Stimulated activated CD8-positive, alpha-beta memory T cell treated with anti-CD3 and anti-CD28 coated beads, Interleukin-12 subunit alpha, Interleukin-12 subunit beta, amount 100 ng/mL, for 4 hours (primary cell): Measurements from ENCODE around the gene REST.
A peak's percentile ranks its signal among the peaks of the same experiment; 100 is the strongest.
"Not testable (repeated sequence)": the region's sequence is repeated elsewhere in the genome, so short reads cannot be mapped to it uniquely, and the experiment has no call there.

Experiments
- DNase-seq: peaks from one replicate; pipeline ENCODE4 v3.0.0-alpha.2; 2020; ENCODE audit warnings: low read depth

The REST gene

GRCh38 chr4:56908206-56909085, 746 bp downstream of the REST start:
- peak; percentile 69 for DNase-seq

GRCh38 chr4:56909086-56909894, 1.6 kb downstream of the REST start:
- no peak for DNase-seq

- no peak for DNase-seq
Observed at GRCh38 chr4:56910172-56910967, 2.7 kb downstream of the REST start.

GRCh38 chr4:56914336-56914735, 6.6 kb downstream of the REST start:
- no peak for DNase-seq

- DNase-seq, result not testable (repeated sequence)
Observed at GRCh38 chr4:56914977-56915376, 7.3 kb downstream of the REST start.

GRCh38 chr4:56927196-56927595, 19.5 kb downstream of the REST start:
- no peak for DNase-seq

GRCh38 chr4:56930638-56931037, 22.9 kb downstream of the REST start:
- no peak for DNase-seq

GRCh38 chr4:56931924-56932323, 24.2 kb downstream of the REST start:
- DNase-seq, result no peak

- DNase-seq, result no peak
Observed at GRCh38 chr4:56937262-56937661, 29.6 kb downstream of the REST start.

- DNase-seq, result not testable (repeated sequence)
Observed at GRCh38 chr4:56939826-56940225, 32.1 kb downstream of the REST start.

- no peak for DNase-seq
Observed at GRCh38 chr4:56940403-56940802, 32.7 kb downstream of the REST start.

GRCh38 chr4:56940971-56941370, 33.3 kb downstream of the REST start:
- no peak for DNase-seq

- DNase-seq, result no peak
Observed at GRCh38 chr4:56941403-56941802, 33.7 kb downstream of the REST start.

- DNase-seq, result no peak
Observed at GRCh38 chr4:56953680-56954520, 46.2 kb downstream of the REST start.

GRCh38 chr4:56958111-56958517, 50.4 kb downstream of the REST start:
- no peak for DNase-seq

- DNase-seq, result no peak
Observed at GRCh38 chr4:56959100-56959499, 51.4 kb downstream of the REST start.

GRCh38 chr4:56961107-56961500, 53.4 kb downstream of the REST start:
- DNase-seq, result no peak

- no peak for DNase-seq
Observed at GRCh38 chr4:56971383-56971782, 63.7 kb downstream of the REST start.

GRCh38 chr4:56972389-56972788, 64.7 kb downstream of the REST start:
- DNase-seq, result no peak

GRCh38 chr4:56972809-56973208, 65.1 kb downstream of the REST start:
- no peak for DNase-seq

- no peak for DNase-seq
Observed at GRCh38 chr4:56973336-56973735, 65.6 kb downstream of the REST start.
